ENCODE results near the gene PLA2G2E.

DNA sequence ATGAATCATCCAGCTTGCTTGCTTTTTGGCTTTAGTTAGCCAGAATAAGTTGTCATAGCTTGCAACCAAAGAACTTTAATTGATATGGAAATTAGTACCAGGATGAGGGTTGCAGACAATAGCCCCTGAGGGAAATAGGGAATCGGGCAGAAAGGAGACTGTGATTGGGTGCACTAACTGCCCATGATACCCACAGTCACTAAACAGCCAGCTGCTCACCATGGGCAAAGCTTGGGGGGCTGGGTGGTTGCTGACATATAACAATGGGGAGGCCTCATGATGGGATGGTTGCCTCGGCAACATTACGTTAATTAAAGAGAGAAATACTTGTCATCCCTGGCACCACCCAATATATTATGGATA, 17.8 kb upstream of the PLA2G2E start:
- TF ChIP-seq, protein P1, sequence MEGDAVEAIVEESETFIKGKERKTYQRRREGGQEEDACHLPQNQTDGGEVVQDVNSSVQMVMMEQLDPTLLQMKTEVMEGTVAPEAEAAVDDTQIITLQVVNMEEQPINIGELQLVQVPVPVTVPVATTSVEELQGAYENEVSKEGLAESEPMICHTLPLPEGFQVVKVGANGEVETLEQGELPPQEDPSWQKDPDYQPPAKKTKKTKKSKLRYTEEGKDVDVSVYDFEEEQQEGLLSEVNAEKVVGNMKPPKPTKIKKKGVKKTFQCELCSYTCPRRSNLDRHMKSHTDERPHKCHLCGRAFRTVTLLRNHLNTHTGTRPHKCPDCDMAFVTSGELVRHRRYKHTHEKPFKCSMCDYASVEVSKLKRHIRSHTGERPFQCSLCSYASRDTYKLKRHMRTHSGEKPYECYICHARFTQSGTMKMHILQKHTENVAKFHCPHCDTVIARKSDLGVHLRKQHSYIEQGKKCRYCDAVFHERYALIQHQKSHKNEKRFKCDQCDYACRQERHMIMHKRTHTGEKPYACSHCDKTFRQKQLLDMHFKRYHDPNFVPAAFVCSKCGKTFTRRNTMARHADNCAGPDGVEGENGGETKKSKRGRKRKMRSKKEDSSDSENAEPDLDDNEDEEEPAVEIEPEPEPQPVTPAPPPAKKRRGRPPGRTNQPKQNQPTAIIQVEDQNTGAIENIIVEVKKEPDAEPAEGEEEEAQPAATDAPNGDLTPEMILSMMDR (IDR thresholded peaks at IDR 0.05; ENCODE audit: insufficient read depth, low read depth, low read length), result no peak
- TF ChIP-seq EZH2 (IDR thresholded peaks at IDR 0.05; ENCODE audit: insufficient read depth, low read length), result no peak
